HepG2 (cell line): Measurements from ENCODE around the gene WDSUB1.

Source experiments
- NCOA1 ChIP-seq: sonication (generic); formaldehyde crosslinking; IDR thresholded peaks from 2 replicates; pipeline ENCODE4 v1.9.0; 2021; ENCODE audit warnings: missing genetic modification reagents
- TF ChIP-seq, protein P1 (sequence below): fragments of 450-650 bp; IDR thresholded peaks from 2 replicates; pipeline ENCODE4 v1.6.1; 2016
- TF ChIP-seq, protein P2 (sequence below), 2 experiments: sonication (generic) in 1 of 2; formaldehyde crosslinking in 1 of 2; IDR thresholded peaks; 2 replicates each; pipeline versions ENCODE4 v1.5.1 to v1.6.1; 2011 to 2020; ENCODE audit warnings: borderline replicate concordance in 1 of 2, low read depth in 1 of 2, low read length in 1 of 2, mild to moderate bottlenecking in 1 of 2, missing genetic modification reagents in 1 of 2, moderate library complexity in 1 of 2
- TF ChIP-seq, protein P3 (sequence below): sonication (generic); formaldehyde crosslinking; IDR thresholded peaks from 2 replicates; pipeline ENCODE4 v1.5.0; 2020; ENCODE audit warnings: mild to moderate bottlenecking, missing genetic modification reagents, moderate library complexity
- TF ChIP-seq, protein P4 (sequence below): sonication (generic); formaldehyde crosslinking; IDR thresholded peaks from 2 replicates; pipeline ENCODE4 v1.8.0; 2022; ENCODE audit warnings: missing genetic modification reagents, mild to moderate bottlenecking, inconsistent platforms, borderline replicate concordance

DNA sequence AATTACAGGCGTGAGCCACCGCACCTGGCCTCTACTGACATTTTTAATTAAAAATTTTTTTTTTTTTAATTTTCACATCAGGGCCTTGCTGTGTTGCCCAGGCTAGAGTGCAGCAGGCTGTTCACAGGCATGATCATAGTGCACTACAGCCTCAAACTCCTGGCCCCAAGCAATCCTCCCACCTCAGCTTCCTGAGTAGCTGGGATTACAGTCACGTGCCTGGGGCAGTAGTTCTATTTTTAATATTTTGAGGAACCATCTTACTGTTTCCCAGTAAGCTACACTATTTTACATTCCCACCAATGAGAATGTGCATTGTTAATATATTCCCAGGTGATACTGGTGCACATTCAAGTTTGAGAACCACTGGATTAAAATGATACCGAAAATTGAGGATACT lies 92.7 kb downstream of the WDSUB1 start:
- TF ChIP-seq, protein P1, sequence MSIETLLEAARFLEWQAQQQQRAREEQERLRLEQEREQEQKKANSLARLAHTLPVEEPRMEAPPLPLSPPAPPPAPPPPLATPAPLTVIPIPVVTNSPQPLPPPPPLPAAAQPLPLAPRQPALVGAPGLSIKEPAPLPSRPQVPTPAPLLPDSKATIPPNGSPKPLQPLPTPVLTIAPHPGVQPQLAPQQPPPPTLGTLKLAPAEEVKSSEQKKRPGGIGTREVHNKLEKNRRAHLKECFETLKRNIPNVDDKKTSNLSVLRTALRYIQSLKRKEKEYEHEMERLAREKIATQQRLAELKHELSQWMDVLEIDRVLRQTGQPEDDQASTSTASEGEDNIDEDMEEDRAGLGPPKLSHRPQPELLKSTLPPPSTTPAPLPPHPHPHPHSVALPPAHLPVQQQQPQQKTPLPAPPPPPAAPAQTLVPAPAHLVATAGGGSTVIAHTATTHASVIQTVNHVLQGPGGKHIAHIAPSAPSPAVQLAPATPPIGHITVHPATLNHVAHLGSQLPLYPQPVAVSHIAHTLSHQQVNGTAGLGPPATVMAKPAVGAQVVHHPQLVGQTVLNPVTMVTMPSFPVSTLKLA, result no peak
- TF ChIP-seq NCOA1 (CRISPR knock-in tag), result no peak
- TF ChIP-seq, protein P2, sequence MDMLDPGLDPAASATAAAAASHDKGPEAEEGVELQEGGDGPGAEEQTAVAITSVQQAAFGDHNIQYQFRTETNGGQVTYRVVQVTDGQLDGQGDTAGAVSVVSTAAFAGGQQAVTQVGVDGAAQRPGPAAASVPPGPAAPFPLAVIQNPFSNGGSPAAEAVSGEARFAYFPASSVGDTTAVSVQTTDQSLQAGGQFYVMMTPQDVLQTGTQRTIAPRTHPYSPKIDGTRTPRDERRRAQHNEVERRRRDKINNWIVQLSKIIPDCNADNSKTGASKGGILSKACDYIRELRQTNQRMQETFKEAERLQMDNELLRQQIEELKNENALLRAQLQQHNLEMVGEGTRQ (IDR thresholded peaks at IDR 0.05; ENCODE audit: low read depth, low read length), result no peak
- TF ChIP-seq, protein P2 (CRISPR knock-in tag; IDR thresholded peaks at IDR 0.05; ENCODE audit: borderline replicate concordance), result no peak
- TF ChIP-seq, protein P3, sequence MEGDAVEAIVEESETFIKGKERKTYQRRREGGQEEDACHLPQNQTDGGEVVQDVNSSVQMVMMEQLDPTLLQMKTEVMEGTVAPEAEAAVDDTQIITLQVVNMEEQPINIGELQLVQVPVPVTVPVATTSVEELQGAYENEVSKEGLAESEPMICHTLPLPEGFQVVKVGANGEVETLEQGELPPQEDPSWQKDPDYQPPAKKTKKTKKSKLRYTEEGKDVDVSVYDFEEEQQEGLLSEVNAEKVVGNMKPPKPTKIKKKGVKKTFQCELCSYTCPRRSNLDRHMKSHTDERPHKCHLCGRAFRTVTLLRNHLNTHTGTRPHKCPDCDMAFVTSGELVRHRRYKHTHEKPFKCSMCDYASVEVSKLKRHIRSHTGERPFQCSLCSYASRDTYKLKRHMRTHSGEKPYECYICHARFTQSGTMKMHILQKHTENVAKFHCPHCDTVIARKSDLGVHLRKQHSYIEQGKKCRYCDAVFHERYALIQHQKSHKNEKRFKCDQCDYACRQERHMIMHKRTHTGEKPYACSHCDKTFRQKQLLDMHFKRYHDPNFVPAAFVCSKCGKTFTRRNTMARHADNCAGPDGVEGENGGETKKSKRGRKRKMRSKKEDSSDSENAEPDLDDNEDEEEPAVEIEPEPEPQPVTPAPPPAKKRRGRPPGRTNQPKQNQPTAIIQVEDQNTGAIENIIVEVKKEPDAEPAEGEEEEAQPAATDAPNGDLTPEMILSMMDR, result no peak
- TF ChIP-seq, protein P4, sequence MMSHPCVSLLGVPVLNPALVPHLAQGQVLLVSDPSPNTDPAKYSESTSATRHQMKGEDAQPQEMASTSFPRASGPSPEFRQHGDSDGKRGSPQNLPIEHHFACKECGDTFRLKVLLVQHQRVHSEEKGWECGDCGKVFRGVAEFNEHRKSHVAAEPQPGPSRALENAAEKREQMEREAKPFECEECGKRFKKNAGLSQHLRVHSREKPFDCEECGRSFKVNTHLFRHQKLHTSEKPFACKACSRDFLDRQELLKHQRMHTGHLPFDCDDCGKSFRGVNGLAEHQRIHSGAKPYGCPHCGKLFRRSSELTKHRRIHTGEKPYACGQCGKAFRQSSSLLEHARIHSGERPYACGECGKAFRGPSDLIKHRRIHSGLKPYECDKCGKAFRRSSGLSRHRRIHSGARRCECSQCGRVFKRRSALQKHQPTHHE (CRISPR knock-in tag), result no peak
